Sigmoid colon (tissue), 4 donors: ENCODE measurements around the gene PDIA6.
A peak's percentile ranks its signal among the peaks of the same experiment; 100 is the strongest.

Experiments
- EP300 ChIP-seq, 4 donors: sonication (generic); formaldehyde crosslinking; IDR thresholded peaks; one replicate each; pipeline ENCODE4 v1.6.1; 2017; ENCODE audit warnings: antibody characterized with exemption in 4 of 4
- POLR2A ChIP-seq, 2 donors: fragments of 450-650 bp; IDR thresholded peaks; one replicate each; pipeline ENCODE4 v1.6.1; 2016; ENCODE audit warnings: antibody characterized with exemption in 2 of 2, mild to moderate bottlenecking in 2 of 2, moderate library complexity in 2 of 2
- POLR2AphosphoS5 ChIP-seq, 4 donors: sonication (generic); formaldehyde crosslinking; IDR thresholded peaks; one replicate each; pipeline ENCODE4 v1.6.1; 2017; ENCODE audit warnings: antibody characterized with exemption in 4 of 4
- TF ChIP-seq, protein P1 (sequence below), 4 experiments: fragments of 450-650 bp in 3 of 4; fragments of 200-600 bp in 1 of 4; IDR thresholded peaks; one replicate each; pipeline ENCODE4 v1.5.1; 2016 to 2019; ENCODE audit warnings: antibody characterized with exemption in 4 of 4, mild to moderate bottlenecking in 3 of 4, moderate library complexity in 2 of 4

DNA sequence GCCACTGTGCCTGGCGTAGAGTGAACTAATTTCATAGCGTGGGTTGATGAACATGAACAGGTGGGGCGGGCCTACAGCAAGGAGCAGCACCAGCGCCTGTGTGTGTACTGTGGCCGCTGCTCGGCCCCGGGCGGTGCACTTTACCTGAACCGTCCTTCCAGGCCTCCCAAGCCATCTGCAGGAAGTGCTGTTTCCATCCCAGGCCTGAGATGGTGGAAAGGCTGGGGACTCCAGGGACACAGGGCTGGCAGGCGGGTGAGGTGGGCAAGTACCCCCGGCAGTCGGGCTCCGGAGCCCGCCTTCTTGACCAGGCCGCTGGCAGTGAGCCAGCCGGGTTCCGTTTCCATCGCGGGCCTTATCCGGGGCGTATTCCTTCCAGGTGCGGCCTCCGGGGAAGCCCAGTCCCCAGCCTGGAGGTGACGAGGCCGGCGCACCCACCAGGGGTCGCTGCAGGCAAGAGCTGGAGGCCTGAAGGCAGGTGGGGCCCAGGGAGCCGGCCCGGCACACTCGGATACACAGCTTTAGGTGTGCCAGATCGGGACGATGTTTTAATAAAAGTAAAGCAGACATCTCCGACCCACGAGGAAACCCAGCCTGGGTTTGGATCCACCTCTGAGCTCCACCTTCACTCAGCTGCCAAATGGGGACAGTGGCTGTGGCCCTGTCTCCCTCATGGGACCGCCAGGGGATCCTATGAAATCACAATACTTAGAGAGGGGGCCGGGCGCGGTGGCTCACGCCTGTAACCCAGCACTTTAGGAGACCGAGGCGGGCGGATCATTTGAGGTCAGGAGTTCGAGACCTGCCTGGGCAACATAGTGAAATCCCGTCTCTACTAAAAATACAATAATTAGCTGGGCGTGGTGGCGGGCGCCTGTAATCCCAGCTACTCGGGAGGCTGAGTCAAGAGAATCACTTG is 22.7 kb upstream of the PDIA6 start:
- TF ChIP-seq, protein P1, sequence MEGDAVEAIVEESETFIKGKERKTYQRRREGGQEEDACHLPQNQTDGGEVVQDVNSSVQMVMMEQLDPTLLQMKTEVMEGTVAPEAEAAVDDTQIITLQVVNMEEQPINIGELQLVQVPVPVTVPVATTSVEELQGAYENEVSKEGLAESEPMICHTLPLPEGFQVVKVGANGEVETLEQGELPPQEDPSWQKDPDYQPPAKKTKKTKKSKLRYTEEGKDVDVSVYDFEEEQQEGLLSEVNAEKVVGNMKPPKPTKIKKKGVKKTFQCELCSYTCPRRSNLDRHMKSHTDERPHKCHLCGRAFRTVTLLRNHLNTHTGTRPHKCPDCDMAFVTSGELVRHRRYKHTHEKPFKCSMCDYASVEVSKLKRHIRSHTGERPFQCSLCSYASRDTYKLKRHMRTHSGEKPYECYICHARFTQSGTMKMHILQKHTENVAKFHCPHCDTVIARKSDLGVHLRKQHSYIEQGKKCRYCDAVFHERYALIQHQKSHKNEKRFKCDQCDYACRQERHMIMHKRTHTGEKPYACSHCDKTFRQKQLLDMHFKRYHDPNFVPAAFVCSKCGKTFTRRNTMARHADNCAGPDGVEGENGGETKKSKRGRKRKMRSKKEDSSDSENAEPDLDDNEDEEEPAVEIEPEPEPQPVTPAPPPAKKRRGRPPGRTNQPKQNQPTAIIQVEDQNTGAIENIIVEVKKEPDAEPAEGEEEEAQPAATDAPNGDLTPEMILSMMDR (IDR thresholded peaks at IDR 0.05): peak; percentile 35 to 85 (median 76)
- TF ChIP-seq EP300 (IDR thresholded peaks at IDR 0.05) (no peak), POLR2AphosphoS5 (IDR thresholded peaks at IDR 0.05) (no peak), POLR2A (IDR thresholded peaks at IDR 0.05) (no peak)
